Liver (tissue), 9 donors: ENCODE measurements around the gene MTMR12. TPM values are rescaled to one million over a fixed set of nuclear protein-coding genes. Genes with fewer than 3 reads are reported as not detected.

ENCODE experiments used
- DNase-seq: peaks from one replicate; pipeline ENCODE4 v3.0.0-alpha.2; 2017; ENCODE audit warnings: low spot score
- H3K27ac ChIP-seq, 2 donors: one replicate each; pipeline ENCODE4 v1.7.0; 2013; ENCODE audit warnings: inconsistent platforms in 2 of 2, low read length in 2 of 2, control low read depth in 1 of 2, low read depth in 1 of 2, mild to moderate bottlenecking in 1 of 2
- H3K27me3 ChIP-seq, 4 donors: one replicate each; pipeline versions ENCODE4 v1.6.1 to v1.7.0; 2013; ENCODE audit warnings: low read length in 3 of 4, inconsistent platforms in 1 of 4, mild to moderate bottlenecking in 1 of 4, moderate library complexity in 1 of 4; ENCODE audit not compliant: control insufficient read depth in 4 of 4, insufficient read depth in 4 of 4
- H3K36me3 ChIP-seq, 4 donors: one replicate each; pipeline versions ENCODE4 v1.6.1 to v1.7.0; 2013; ENCODE audit warnings: low read length in 3 of 4, mild to moderate bottlenecking in 3 of 4, low read depth in 1 of 4, moderate library complexity in 1 of 4; ENCODE audit not compliant: control insufficient read depth in 4 of 4, insufficient read depth in 3 of 4
- H3K4me1 ChIP-seq, 4 donors: one replicate each; pipeline versions ENCODE4 v1.6.1 to v1.7.0; 2013; ENCODE audit warnings: low read length in 3 of 4, mild to moderate bottlenecking in 3 of 4, moderate library complexity in 1 of 4; ENCODE audit not compliant: control insufficient read depth in 4 of 4, insufficient read depth in 4 of 4
- H3K4me3 ChIP-seq, 3 donors: one replicate each; pipeline versions ENCODE4 v1.6.1 to v1.7.0; 2013; ENCODE audit warnings: low read length in 3 of 3, control low read depth in 1 of 3, low read depth in 1 of 3, mild to moderate bottlenecking in 1 of 3
- H3K9ac ChIP-seq, 2 donors: one replicate each; pipeline ENCODE4 v1.7.0; 2013; ENCODE audit warnings: low read length in 2 of 2, mild to moderate bottlenecking in 2 of 2, moderate library complexity in 2 of 2, control low read depth in 1 of 2, low read depth in 1 of 2
- H3K9me3 ChIP-seq, 4 donors: one replicate each; pipeline versions ENCODE4 v1.6.1 to v1.7.0; 2013; ENCODE audit warnings: low read length in 3 of 4; ENCODE audit not compliant: control insufficient read depth in 4 of 4
- ATF3 ChIP-seq: IDR thresholded peaks from 2 replicates; pipeline ENCODE4 v1.6.1; 2016; ENCODE audit warnings: antibody characterized with exemption
- CTCF ChIP-seq: fragments of 150-350 bp; IDR thresholded peaks from 2 replicates; pipeline ENCODE4 v1.5.1; 2017; ENCODE audit warnings: improper control_type of control experiment, low read depth, low read length; ENCODE audit not compliant: missing input control
- EGR1 ChIP-seq, 2 donors: IDR thresholded peaks; 2 replicates each; pipeline ENCODE4 v1.6.1; 2016 to 2018; ENCODE audit warnings: antibody characterized with exemption in 2 of 2, low read depth in 2 of 2
- FOXA1 ChIP-seq: IDR thresholded peaks from 2 replicates; pipeline ENCODE4 v1.6.1; 2016; ENCODE audit warnings: antibody characterized with exemption
- FOXA2 ChIP-seq: IDR thresholded peaks from 2 replicates; pipeline ENCODE4 v1.6.1; 2016; ENCODE audit warnings: antibody characterized with exemption
- HNF4A ChIP-seq, 2 donors: conservative IDR thresholded peaks; 2 replicates each; pipeline ENCODE4 v1.6.1; 2016; ENCODE audit warnings: antibody characterized with exemption in 2 of 2, mild to moderate bottlenecking in 2 of 2
- HNF4G ChIP-seq: IDR thresholded peaks from 2 replicates; pipeline ENCODE4 v1.6.1; 2016; ENCODE audit warnings: antibody characterized with exemption
- JUND ChIP-seq, 2 donors: IDR thresholded peaks; 2 replicates each; pipeline ENCODE4 v1.6.1; 2016; ENCODE audit warnings: antibody characterized with exemption in 2 of 2
- NR2F2 ChIP-seq: IDR thresholded peaks from 2 replicates; pipeline ENCODE4 v1.6.1; 2016; ENCODE audit warnings: antibody characterized with exemption
- RAD21 ChIP-seq, 2 donors: IDR thresholded peaks; 2 replicates each; pipeline ENCODE4 v1.6.1; 2016; ENCODE audit warnings: antibody characterized with exemption in 2 of 2, mild to moderate bottlenecking in 2 of 2
- REST ChIP-seq: IDR thresholded peaks from 2 replicates; pipeline ENCODE4 v1.6.1; 2016; ENCODE audit warnings: antibody characterized with exemption, mild to moderate bottlenecking
- SP1 ChIP-seq: IDR thresholded peaks from 2 replicates; pipeline ENCODE4 v1.6.1; 2018; ENCODE audit warnings: antibody characterized with exemption, mild to moderate bottlenecking
- TAF1 ChIP-seq: conservative IDR thresholded peaks from 2 replicates; pipeline ENCODE4 v1.6.1; 2016; ENCODE audit warnings: antibody characterized with exemption, mild to moderate bottlenecking
- YY1 ChIP-seq: IDR thresholded peaks from 2 replicates; pipeline ENCODE4 v1.6.1; 2016; ENCODE audit warnings: antibody characterized with exemption, mild to moderate bottlenecking
- ZBTB33 ChIP-seq: IDR thresholded peaks from 2 replicates; pipeline ENCODE4 v1.6.1; 2016; ENCODE audit warnings: antibody characterized with exemption
- WGBS: extraction: QIAGEN DNeasy Blood & Tissue Kit; methylation state at CpG from one replicate; pipeline ENCODE4 v1.1.7; 2013; 5-methylcytosine and 5-hydroxymethylcytosine counted together
- polyA plus RNA-seq, 2 donors: library from polyadenylated mRNA; stranded (reverse) in 1 of 2; unstranded in 1 of 2; fragments of 200-250 nt in 1 of 2; fragments of >200 nt in 1 of 2; fragmentation: Nextera tagmentation in 1 of 2; extraction: Ambion mirVana in 1 of 2; gene quantifications; one replicate each; pipeline versions ENCODE4 v1.2.1 to v1.2.3, GENCODE V29; 2013 to 2015
- total RNA-seq, 2 donors: library from RNA; depleted of rRNA; stranded (reverse); fragments of >200 nt; gene quantifications; one replicate each; pipeline ENCODE4 v1.2.3, GENCODE V29; 2014
- donor health status: healthy.
- donor health status: healthy.
- donor health status: healthy.
- donor health status: healthy.
- donor health status: healthy.

The MTMR12 gene
- total and polyA plus RNA-seq, 4 donors, result 4.4 to 28.7 (median 15.8) TPM

GRCh38 chr5:32339198-32339597 lies 26.5 kb upstream of the MTMR12 start:
- DNase-seq, result no peak

GRCh38 chr5:32332966-32333365 lies 20.2 kb upstream of the MTMR12 start:
- WGBS, result 91% methylated on average over 10 of the region's 10 CpGs
- Histone ChIP-seq H3K9me3 (no peaks in the 10 kb centered on the region), H3K9ac (no peak overlapping the region), H3K4me3 (no peak overlapping the region), H3K4me1 (peaks cover 4 to 29% (median 23%) of the 10 kb centered on the region in 4 donors), H3K36me3 (no peaks in the 10 kb centered on the region), H3K27ac (no peak overlapping the region), H3K27me3 (no peaks in the 10 kb centered on the region)
- TF ChIP-seq JUND (IDR thresholded peaks at IDR 0.05), result no peak
- TF ChIP-seq SP1, result no peak
- TF ChIP-seq YY1, result no peak
- no peak for TF ChIP-seq CTCF
- TF ChIP-seq RAD21 (IDR thresholded peaks at IDR 0.05), result no peak
- TF ChIP-seq ATF3, result no peak
- no peak for TF ChIP-seq HNF4A (conservative IDR thresholded peaks at IDR 0.05)
- DNase-seq, result no peak

More at GRCh38 chr5:32339198-32339597, 26.5 kb upstream of the MTMR12 start:
- H3K4me1 ChIP-seq, result peaks cover 0 to 2% (median 0%) of the 10 kb centered on the region in 4 donors
- H3K27me3 ChIP-seq, result no peaks in the 10 kb centered on the region
- no peak overlapping the region for H3K4me3 ChIP-seq
- H3K36me3 ChIP-seq, result no peaks in the 10 kb centered on the region
- no peak for TF ChIP-seq EGR1 (IDR thresholded peaks at IDR 0.05; ENCODE audit: low read depth in 2 of 2)
- TF ChIP-seq JUND (IDR thresholded peaks at IDR 0.05), result no peak
- no peak for TF ChIP-seq ATF3
- no peak for TF ChIP-seq SP1
- no peak for TF ChIP-seq YY1
- TF ChIP-seq FOXA2, result no peak
- TF ChIP-seq TAF1, result no peak
- TF ChIP-seq ZBTB33, result no peak
- no peak for TF ChIP-seq NR2F2
- TF ChIP-seq REST, result no peak
- TF ChIP-seq FOXA1, result no peak
- TF ChIP-seq HNF4G, result no peak
- no peak overlapping the region for H3K9ac ChIP-seq
- H3K27ac ChIP-seq, result no peak overlapping the region
- H3K9me3 ChIP-seq, result no peaks in the 10 kb centered on the region
- WGBS, result 83% methylated on average over 2 of the region's 2 CpGs
